HG03039 (cell line): ENCODE results near the gene DNAH9.

ENCODE experiments used
- ATAC-seq: cut with Tn5 transposase; IDR thresholded peaks from one replicate; pipeline ENCODE4 v1.9.1; 2021; ENCODE audit warnings: mild to moderate bottlenecking, moderate library complexity; ENCODE audit not compliant: unreplicated experiment

The DNAH9 gene

GRCh38 chr17:11608396-11608795 lies 10.1 kb downstream of the DNAH9 start:
- ATAC-seq = no peak

- no peak for ATAC-seq
Observed at GRCh38 chr17:11610999-11611566, 12.8 kb downstream of the DNAH9 start.

GRCh38 chr17:11612956-11613355 lies 14.7 kb downstream of the DNAH9 start:
- ATAC-seq = no peak

GRCh38 chr17:11618861-11619566 lies 20.7 kb downstream of the DNAH9 start:
- no peak for ATAC-seq

- no peak for ATAC-seq
Observed at GRCh38 chr17:11622492-11622891, 24.2 kb downstream of the DNAH9 start.

- no peak for ATAC-seq
Observed at GRCh38 chr17:11624976-11625375, 26.7 kb downstream of the DNAH9 start.

- ATAC-seq = no peak
Observed at GRCh38 chr17:11625878-11626277, 27.6 kb downstream of the DNAH9 start.

GRCh38 chr17:11627301-11627940 lies 29.2 kb downstream of the DNAH9 start:
- ATAC-seq = no peak

GRCh38 chr17:11628374-11628773 lies 30.1 kb downstream of the DNAH9 start:
- ATAC-seq = no peak

- ATAC-seq = no peak
Observed at GRCh38 chr17:11628831-11629230, 30.6 kb downstream of the DNAH9 start.

- no peak for ATAC-seq
Observed at GRCh38 chr17:11636771-11637170, 38.5 kb downstream of the DNAH9 start.

- ATAC-seq = no peak
Observed at GRCh38 chr17:11637796-11638195, 39.5 kb downstream of the DNAH9 start.

- no peak for ATAC-seq
Observed at GRCh38 chr17:11638700-11639265, 40.5 kb downstream of the DNAH9 start.

GRCh38 chr17:11639736-11640462 lies 41.6 kb downstream of the DNAH9 start:
- ATAC-seq = no peak

GRCh38 chr17:11640463-11640814 lies 42.2 kb downstream of the DNAH9 start:
- no peak for ATAC-seq

- no peak for ATAC-seq
Observed at GRCh38 chr17:11641521-11642275, 43.4 kb downstream of the DNAH9 start.

GRCh38 chr17:11642655-11643054 lies 44.4 kb downstream of the DNAH9 start:
- no peak for ATAC-seq

GRCh38 chr17:11643851-11644250 lies 45.6 kb downstream of the DNAH9 start:
- no peak for ATAC-seq

GRCh38 chr17:11644265-11645212 lies 46.3 kb downstream of the DNAH9 start:
- ATAC-seq = no peak

- ATAC-seq = no peak
Observed at GRCh38 chr17:11645426-11645825, 47.2 kb downstream of the DNAH9 start.
